DMS 273 treated with DMSO at 0.1 percent for 48 hours (cell line): ENCODE data around the gene FBXO42.
"Not testable (repeated sequence)": the region's sequence is repeated elsewhere in the genome, so short reads cannot be mapped to it uniquely, and the experiment has no call there.

Source experiments
- DNase-seq: peaks from one replicate; lab custom pipeline; 2025; lab: John Stamatoyannopoulos, UW

Gene FBXO42

GRCh38 chr1:16266411-16267118 is 85.7 kb downstream of the FBXO42 start:
- no peak for DNase-seq

GRCh38 chr1:16262067-16262466 is 90.2 kb downstream of the FBXO42 start:
- DNase-seq, result no peak

- no peak for DNase-seq
Measured at GRCh38 chr1:16260814-16261213, 91.5 kb downstream of the FBXO42 start.

- no peak for DNase-seq
Measured at GRCh38 chr1:16258591-16259135, 93.6 kb downstream of the FBXO42 start.

GRCh38 chr1:16257968-16258367 is 94.3 kb downstream of the FBXO42 start:
- DNase-seq, result no peak

- DNase-seq, result not testable (repeated sequence)
Measured at GRCh38 chr1:16257556-16257955, 94.7 kb downstream of the FBXO42 start.

GRCh38 chr1:16256478-16256877 is 95.8 kb downstream of the FBXO42 start:
- DNase-seq, result no peak

GRCh38 chr1:16254263-16254928 is 97.9 kb downstream of the FBXO42 start:
- no peak for DNase-seq

- no peak for DNase-seq
Measured at GRCh38 chr1:16253332-16253922, 98.9 kb downstream of the FBXO42 start.

- DNase-seq, result no peak
Measured at GRCh38 chr1:16252912-16253311, 99.4 kb downstream of the FBXO42 start.

GRCh38 chr1:16251381-16251780 is 100.9 kb downstream of the FBXO42 start:
- DNase-seq, result no peak

GRCh38 chr1:16250524-16251251 is 101.6 kb downstream of the FBXO42 start:
- DNase-seq, result no peak

- no peak for DNase-seq
Measured at GRCh38 chr1:16249596-16250241, 102.6 kb downstream of the FBXO42 start.

GRCh38 chr1:16248603-16249516 is 103.4 kb downstream of the FBXO42 start:
- DNase-seq, result peak; percentile 77

GRCh38 chr1:16248007-16248436 is 104.3 kb downstream of the FBXO42 start:
- no peak for DNase-seq

GRCh38 chr1:16247441-16247840 is 104.8 kb downstream of the FBXO42 start:
- DNase-seq, result no peak

GRCh38 chr1:16246961-16247360 is 105.3 kb downstream of the FBXO42 start:
- no peak for DNase-seq

GRCh38 chr1:16246239-16246638 is 106.0 kb downstream of the FBXO42 start:
- DNase-seq, result not testable (repeated sequence)

GRCh38 chr1:16245476-16246196 is 106.6 kb downstream of the FBXO42 start:
- DNase-seq, result no peak
